Stomach (tissue), 9 donors: Measurements from ENCODE around the gene PNMA8A. TPM values are rescaled to one million over a fixed set of nuclear protein-coding genes. Genes with fewer than 3 reads are reported as not detected.
A peak's percentile ranks its signal among the peaks of the same experiment; 100 is the strongest.

ENCODE experiments used
- DNase-seq, 2 donors: peaks; one replicate each; pipeline versions ENCODE4 v3.0.0 to v3.0.0-alpha.2; 2013 to 2019
- H3K27ac ChIP-seq, 5 donors: fragments of 200-600 bp in 4 of 5; sonication (generic) in 4 of 5; one replicate each; pipeline ENCODE4 v1.5.1; 2013 to 2019; ENCODE audit warnings: mild to moderate bottlenecking in 1 of 5, moderate library complexity in 1 of 5
- H3K27me3 ChIP-seq, 3 donors: fragments of 200-600 bp; sonication (generic); one replicate each; pipeline ENCODE4 v1.5.1; 2017 to 2019; ENCODE audit warnings: mixed run types in 1 of 3
- H3K36me3 ChIP-seq, 4 donors: fragments of 200-600 bp; sonication (generic); 1 replicate in 3 of 4; 2 replicates in 1 of 4; pipeline ENCODE4 v1.5.1; 2016 to 2019
- H3K4me1 ChIP-seq, 4 donors: fragments of 200-600 bp; sonication (generic); one replicate each; pipeline ENCODE4 v1.5.1; 2016 to 2019
- H3K4me3 ChIP-seq, 4 donors: fragments of 200-600 bp; sonication (generic) in 3 of 4; one replicate each; pipeline ENCODE4 v1.5.1; 2016 to 2019; ENCODE audit warnings: mild to moderate bottlenecking in 1 of 4
- H3K9me3 ChIP-seq, 4 donors: fragments of 200-600 bp; sonication (generic); one replicate each; pipeline ENCODE4 v1.5.1; 2016 to 2019
- CTCF ChIP-seq, 7 experiments: fragments of 450-650 bp in 4 of 7; fragments of 200-600 bp in 3 of 7; sonication (generic) in 3 of 7; IDR thresholded peaks; one replicate each; pipeline ENCODE4 v1.5.1; 2016 to 2019; ENCODE audit warnings: antibody characterized with exemption in 7 of 7, control low read depth in 2 of 7, mild to moderate bottlenecking in 1 of 7
- EP300 ChIP-seq: sonication (generic); formaldehyde crosslinking; IDR thresholded peaks from one replicate; pipeline ENCODE4 v1.6.1; 2017; ENCODE audit warnings: antibody characterized with exemption
- POLR2A ChIP-seq, 4 donors: fragments of 450-650 bp; IDR thresholded peaks; one replicate each; pipeline ENCODE4 v1.6.1; 2016; ENCODE audit warnings: antibody characterized with exemption in 4 of 4, control low read depth in 2 of 4, mild to moderate bottlenecking in 1 of 4, moderate library complexity in 1 of 4
- POLR2AphosphoS5 ChIP-seq, 3 donors: sonication (generic); formaldehyde crosslinking; IDR thresholded peaks; one replicate each; pipeline ENCODE4 v1.6.1; 2016; ENCODE audit warnings: antibody characterized with exemption in 3 of 3
- WGBS, 5 donors: extraction: QIAGEN DNeasy Blood & Tissue Kit in 3 of 5; methylation state at CpG; one replicate each; pipeline versions ENCODE4 v1.1.5 to v1.1.7; 2013 to 2018; 5-methylcytosine and 5-hydroxymethylcytosine counted together
- intact Hi-C: fragments of 100-400 bp; cut with DNase I; formaldehyde crosslinking; loops from one replicate; pipeline ENCODE4 v1.15.1; 2023; ENCODE audit warnings: low total_unique reads
- polyA plus RNA-seq, 3 donors: library from polyadenylated mRNA; stranded (reverse); fragments of 200-250 nt; gene quantifications; one replicate each; pipeline ENCODE4 v1.2.3, GENCODE V29; 2013
- total RNA-seq, 5 donors: library from RNA; depleted of rRNA; stranded (reverse); fragments of >200 nt; gene quantifications; one replicate each; pipeline versions ENCODE4 v1.1.0 to v1.2.3, GENCODE V29; 2014 to 2016
- donor health status: healthy with polysubstance abuse.
- donor health status: Bipolar disorder and iron deficiency.
- donor health status: healthy.

Gene PNMA8A
- total and polyA plus RNA-seq, 8 donors: 0.43 to 4.8 (median 1.4) TPM; not detected in 2

GRCh38 chr19:46472592-46472991, 1.2 kb upstream of the PNMA8A start:
- TF ChIP-seq POLR2AphosphoS5 (IDR thresholded peaks at IDR 0.05): no peak
- no peak for TF ChIP-seq EP300
- TF ChIP-seq POLR2A (IDR thresholded peaks at IDR 0.05): no peak
- no peak for TF ChIP-seq CTCF (IDR thresholded peaks at IDR 0.05)
- H3K36me3 ChIP-seq: no peaks in the 10 kb centered on the region
- no peak overlapping the region for H3K27ac ChIP-seq
- no peaks in the 10 kb centered on the region for H3K9me3 ChIP-seq
- no peak for DNase-seq
- intact Hi-C loops: no loop called here
- 80 to 91% (median 86%) methylated on average over 4 of the region's 4 CpGs for WGBS, 5 donors
- peaks cover 11 to 15% (median 13%) of the 10 kb centered on the region in 4 donors for H3K4me1 ChIP-seq
- peaks cover 0 to 56% (median 16%) of the 10 kb centered on the region in 3 donors for H3K27me3 ChIP-seq
- no peak overlapping the region for H3K4me3 ChIP-seq

- Histone ChIP-seq H3K36me3 (no peaks in the 10 kb centered on the region), H3K27me3 (peaks cover 0 to 50% (median 16%) of the 10 kb centered on the region in 3 donors), H3K4me3 (peak overlapping the region; percentile 31 to 46 (median 42)), H3K4me1 (peaks cover 11 to 15% (median 13%) of the 10 kb centered on the region in 4 donors), H3K9me3 (no peaks in the 10 kb centered on the region), H3K27ac (peak overlapping the region in 3 of 5 donors; percentile 18 to 74 (median 64))
- 56 to 69% (median 61%) methylated on average over 11 of the region's 11 CpGs for WGBS, 5 donors
- no peak for DNase-seq
- TF ChIP-seq POLR2A (IDR thresholded peaks at IDR 0.05) (no peak), CTCF (IDR thresholded peaks at IDR 0.05) (no peak)
- intact Hi-C loops: no loop called here
Measured at GRCh38 chr19:46471811-46472543, 614 bp upstream of the PNMA8A start.

- WGBS, 5 donors: 81 to 94% (median 91%) methylated on average over 10 of the region's 10 CpGs
- peaks cover 11 to 19% (median 13%) of the 10 kb centered on the region in 4 donors for H3K4me1 ChIP-seq
- TF ChIP-seq CTCF (IDR thresholded peaks at IDR 0.05) (no peak), POLR2A (IDR thresholded peaks at IDR 0.05) (no peak), EP300 (no peak), POLR2AphosphoS5 (IDR thresholded peaks at IDR 0.05) (no peak)
- H3K4me3 ChIP-seq: no peak overlapping the region
- H3K27me3 ChIP-seq: peaks cover 0 to 47% (median 16%) of the 10 kb centered on the region in 3 donors
- H3K36me3 ChIP-seq: no peaks in the 10 kb centered on the region
- no peak for DNase-seq
- H3K9me3 ChIP-seq: no peaks in the 10 kb centered on the region
- H3K27ac ChIP-seq: no peak overlapping the region
- intact Hi-C loops: no loop called here
Measured at GRCh38 chr19:46470376-46470775, 987 bp downstream of the PNMA8A start.

GRCh38 chr19:46469541-46470185, 1.7 kb downstream of the PNMA8A start:
- intact Hi-C loops: no loop called here

More at GRCh38 chr19:46469541-46470185, 1.7 kb downstream of the PNMA8A start:
- no peak for TF ChIP-seq POLR2A (IDR thresholded peaks at IDR 0.05)
- TF ChIP-seq EP300: no peak
- TF ChIP-seq CTCF (IDR thresholded peaks at IDR 0.05): no peak
- TF ChIP-seq POLR2AphosphoS5 (IDR thresholded peaks at IDR 0.05): no peak
- 92 to 95% (median 94%) methylated on average over 18 of the region's 18 CpGs for WGBS, 5 donors
- Histone ChIP-seq H3K36me3 (no peaks in the 10 kb centered on the region), H3K27ac (no peak overlapping the region), H3K4me3 (no peak overlapping the region), H3K9me3 (no peaks in the 10 kb centered on the region), H3K4me1 (peaks cover 11 to 19% (median 13%) of the 10 kb centered on the region in 4 donors), H3K27me3 (peaks cover 0 to 40% (median 16%) of the 10 kb centered on the region in 3 donors)
- DNase-seq: no peak
